DMS153 (cell line): ENCODE measurements around the gene FBXL16.
"Not testable (repeated sequence)": the region's sequence is repeated elsewhere in the genome, so short reads cannot be mapped to it uniquely, and the experiment has no call there.

ENCODE experiments used
- DNase-seq: peaks from one replicate; lab custom pipeline; 2025; lab: John Stamatoyannopoulos, UW

The FBXL16 gene

DNA sequence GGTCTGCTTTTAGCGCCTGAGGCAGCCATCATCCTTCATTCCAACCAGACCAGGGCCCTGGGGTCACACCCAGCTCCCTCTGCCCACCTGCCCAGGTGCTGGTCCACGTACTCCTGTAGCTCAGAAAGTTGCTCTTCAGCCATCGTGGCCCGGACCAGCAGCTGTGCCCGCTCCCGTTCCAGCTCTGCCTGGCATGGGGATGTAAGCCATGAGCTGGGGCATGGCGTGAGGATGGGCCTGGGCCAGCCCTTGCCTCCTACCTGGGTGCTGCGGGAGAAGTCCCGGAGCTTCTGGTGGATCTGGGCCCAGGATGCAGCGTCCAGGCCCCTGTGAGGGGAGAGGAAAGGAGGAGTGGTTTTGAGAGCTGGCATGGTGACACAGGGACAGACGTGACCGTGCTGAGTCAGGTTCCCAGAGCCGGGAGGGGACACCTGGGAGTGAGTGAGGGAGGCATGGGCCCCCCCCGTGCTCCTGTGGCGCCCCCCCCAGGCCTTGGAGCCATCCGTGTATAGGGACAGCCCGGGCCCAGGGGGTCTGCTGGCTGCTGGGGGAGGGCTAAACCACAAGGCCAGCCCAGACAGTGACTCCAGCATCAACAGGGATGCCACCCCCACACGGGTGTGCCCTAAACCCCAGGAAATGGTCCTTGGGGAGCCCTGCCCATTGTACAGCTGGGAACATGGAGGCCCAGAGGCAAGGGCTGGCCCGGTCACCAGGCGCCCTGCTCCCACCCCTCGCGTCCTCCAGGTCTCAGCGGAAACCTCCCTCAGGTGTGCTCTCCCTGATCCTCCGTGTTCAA, 17.4 kb upstream of the FBXL16 start:
- DNase-seq, result no peak

DNA sequence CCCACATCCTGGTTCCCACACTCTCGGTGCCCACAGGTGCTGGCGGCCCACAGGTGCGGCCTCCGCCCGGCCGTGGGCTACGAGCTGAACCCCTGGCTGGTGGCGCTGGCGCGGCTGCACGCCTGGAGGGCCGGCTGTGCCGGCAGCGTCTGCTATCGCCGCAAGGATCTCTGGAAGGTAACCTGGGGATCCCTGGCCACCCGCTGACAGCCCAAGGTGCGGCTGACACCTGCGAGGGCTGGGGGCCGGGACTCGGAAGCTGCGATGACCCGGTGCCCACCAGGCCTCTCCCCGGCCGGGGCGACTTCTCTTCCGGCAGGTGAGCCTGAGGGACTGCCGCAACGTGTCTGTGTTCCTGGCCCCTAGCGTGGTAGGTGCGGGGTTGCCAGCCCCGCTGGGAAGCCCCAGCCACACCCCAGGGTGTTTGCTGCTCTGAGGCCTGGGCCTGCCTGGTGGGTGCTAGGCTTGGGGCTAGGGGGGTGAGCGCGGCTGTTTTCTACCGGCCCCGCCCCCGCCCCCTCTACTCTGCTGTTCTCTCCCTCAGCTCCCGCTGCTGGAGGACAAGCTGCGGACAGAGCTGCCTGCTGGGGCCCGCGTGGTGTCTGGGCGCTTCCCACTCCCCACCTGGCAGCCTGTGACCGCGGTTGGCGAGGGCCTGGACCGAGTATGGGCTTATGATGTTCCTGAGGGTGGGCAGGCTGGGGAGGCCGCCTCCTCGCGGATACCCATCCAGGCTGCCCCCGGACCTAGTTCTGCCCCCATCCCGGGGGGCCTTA, 16.4 kb upstream of the FBXL16 start:
- DNase-seq, result no peak

DNA sequence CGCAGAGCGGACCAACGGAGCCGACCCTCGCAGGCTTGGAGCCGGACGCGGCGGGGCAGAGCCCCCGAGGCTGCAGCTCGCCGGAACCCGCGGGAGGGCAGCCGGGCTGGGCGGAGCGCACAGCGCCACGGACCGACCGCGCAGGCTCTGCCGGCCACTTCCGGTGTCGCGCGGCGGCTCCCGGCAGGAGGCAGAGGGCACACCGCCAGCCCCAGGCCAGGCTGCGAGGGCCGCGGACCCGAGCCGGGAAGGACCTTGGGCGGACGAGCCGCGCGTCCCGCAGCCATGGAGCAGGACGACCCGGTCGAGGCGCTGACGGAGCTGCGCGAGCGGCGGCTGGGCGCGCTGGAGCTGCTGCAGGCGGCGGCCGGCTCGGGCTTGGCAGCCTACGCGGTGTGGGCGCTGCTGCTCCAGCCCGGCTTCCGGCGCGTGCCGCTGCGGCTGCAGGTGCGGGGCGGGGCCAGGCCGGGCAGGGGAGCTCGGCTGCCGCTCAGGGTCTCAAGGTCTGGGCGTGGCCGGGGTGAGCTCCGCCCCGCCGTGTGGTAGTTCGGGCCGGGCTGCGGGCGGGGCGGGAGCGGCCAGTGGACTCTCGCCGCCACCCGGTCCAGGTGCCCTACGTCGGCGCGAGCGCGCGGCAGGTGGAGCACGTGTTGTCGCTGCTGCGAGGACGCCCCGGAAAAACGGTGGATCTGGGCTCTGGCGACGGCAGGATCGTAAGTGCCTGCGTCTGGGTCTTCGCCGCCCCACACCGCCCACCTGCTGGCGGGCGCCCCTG, 15.6 kb upstream of the FBXL16 start, which contains the start of gene ANTKMT:
TSS of gene ANTKMT (plus strand) at position 157 of the 775 bp plus-strand sequence. CDS start at position 286, 129 bp downstream.
- peak; percentile 82 for DNase-seq

DNA sequence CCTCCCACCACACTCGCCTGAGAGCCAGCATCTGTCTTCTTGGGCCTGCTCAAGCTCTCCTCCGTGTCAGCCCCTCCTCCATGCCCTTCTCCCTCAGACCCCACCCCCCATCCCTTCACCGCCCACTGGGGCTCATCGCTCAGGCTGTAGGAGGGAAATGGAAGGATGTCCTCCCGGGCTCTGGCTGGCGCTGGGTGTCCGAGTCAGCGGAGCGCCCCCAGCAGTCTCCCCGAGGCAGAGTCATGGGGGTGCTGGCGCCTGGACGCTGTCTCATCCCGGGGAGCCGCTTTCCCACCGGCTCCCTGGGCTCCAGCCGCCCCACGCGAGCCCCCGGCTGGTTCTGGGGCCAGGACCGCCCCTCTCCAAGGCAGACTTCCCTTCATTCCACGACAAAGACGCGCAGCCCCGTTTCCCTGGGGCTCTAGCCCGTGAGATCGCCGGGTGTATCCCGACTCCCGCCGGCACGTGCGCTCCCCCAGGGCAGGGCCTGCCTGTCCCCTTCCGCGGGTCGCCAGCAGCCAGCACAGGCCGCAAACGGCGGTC, 14.9 kb upstream of the FBXL16 start:
- peak; percentile 34 for DNase-seq

DNA sequence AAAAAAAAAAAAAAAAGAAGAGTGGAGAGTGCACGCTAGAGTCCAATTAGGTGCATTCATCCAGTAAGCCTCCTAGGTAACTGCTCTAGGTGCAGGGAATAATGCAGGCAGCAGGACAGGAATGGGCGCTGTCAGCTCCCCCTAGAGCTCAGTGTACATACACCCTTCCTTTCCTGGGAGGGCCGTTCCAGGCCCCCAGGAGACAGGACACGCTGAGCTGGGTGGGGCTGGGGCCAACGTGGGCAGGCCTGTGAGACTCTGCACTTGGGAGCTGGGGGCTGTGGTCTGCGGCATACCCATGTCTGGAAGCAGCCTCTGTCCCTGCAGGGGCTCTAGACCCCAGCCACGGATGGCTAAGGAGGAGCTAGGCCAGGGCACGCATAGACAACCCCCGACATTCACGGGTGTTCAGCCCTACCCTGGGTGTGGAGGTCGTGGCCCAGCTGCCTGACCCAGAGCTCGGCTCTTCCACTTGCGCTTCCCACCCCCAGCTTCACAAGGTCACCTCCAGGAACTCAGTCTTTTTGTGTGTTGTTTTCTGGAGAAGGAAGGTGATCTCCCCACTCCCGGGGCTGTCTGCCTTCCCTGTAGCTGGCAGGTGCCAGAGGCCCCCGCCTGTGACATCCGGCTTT, 14.3 kb upstream of the FBXL16 start:
- DNase-seq, result peak; percentile 9

DNA sequence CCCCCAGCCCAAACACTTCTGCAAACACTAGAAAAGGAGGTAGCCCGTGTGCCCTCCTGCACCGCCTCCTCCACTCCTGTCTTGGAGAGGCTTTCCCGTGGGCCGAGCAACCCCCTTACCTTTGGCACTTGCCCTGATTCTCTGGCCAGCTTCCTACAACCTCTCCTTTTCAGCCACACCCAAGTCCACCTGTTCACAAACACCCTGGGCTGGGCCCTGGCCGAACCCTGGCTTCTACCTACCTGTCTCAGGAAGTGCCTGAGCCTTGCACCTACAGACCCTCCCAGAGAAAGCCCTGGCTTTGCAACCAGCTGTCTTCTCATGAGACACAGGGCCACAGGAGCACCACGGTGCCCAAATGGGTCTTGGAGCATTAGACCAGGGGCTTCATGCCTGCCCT, 13.3 kb upstream of the FBXL16 start:
- DNase-seq, result no peak

DNA sequence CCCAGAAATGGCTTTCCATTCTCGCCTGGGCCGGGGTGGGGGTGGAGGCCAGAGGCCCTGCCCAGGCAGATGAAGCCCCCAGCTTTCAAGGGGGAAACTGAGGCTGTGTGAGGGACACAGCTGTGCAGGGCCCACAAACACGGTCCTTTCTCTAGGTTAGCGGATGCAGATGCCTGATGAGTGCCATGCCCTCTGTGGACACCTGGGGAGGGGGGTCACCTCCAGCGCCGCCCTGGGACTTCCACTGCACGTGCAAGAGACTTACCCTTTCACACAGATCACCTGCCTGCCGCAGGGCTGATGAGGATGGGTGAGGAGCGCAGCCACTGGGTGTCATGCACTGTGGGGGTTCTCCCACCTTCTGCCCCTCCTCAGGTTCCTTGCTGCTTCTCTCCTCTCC, 12.8 kb upstream of the FBXL16 start:
- no peak for DNase-seq

DNA sequence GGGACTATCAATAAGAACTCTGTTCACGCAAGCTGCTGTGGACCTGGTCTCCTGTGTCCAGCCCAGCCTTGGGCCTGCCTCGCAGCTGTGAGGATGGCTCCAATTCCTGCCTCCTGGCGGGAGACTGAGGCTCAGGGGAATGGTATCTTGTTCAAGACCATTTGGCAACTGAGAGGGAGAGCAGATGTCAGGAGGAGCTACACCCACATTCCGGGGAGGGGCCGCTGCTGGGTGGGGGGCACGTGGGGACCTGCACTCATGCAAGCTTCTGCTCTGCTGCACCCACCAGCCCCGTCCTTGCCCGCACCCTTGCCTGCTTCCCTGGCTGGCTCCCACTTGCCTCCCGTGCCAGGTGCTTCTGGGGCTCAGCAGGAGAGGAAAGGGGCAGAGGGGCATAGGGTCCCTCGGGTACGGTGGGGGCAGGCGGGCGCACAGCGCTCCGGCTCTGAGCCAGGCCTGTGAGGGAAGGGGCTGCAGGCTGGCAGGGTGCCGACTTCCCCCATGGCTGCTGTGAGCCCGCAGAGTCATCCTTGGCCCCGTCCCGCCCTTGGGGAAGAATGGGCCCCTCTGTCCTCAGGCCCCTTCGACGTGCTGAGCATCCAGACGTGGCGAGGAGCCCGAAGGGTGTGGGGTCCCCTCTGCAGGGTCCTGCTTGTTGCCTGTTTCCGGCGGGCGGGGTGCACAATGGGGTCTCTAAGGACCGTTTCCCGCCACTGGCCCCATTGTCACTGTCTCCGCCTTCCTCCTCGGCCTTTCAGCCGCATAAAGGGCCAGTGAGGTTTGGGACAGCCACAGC, 12.0 kb upstream of the FBXL16 start:
- no peak for DNase-seq

DNA sequence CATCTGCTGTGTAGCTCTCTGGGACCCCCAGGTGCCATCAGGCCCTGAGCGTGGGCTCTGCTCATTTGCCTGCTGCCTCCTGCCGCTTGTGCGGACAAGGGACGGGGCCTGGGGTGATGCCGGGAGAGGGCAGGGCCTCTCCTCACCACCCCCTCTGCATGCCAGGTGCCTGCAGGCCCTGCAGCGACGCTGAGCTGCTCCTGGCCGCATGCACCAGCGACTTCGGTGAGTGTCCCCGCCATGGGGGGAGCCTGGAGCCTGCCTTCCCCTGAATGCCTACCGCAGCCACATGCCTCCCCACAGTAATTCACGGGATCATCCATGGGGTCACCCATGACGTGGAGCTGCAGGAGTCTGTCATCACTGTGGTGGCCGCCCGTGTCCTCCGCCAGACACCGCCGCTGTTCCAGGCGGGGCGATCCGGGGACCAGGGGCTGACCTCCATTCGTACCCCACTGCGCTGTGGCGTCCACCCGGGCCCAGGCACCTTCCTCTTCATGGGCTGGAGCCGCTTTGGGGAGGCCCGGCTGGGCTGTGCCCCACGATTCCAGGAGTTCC, 11.2 kb upstream of the FBXL16 start:
- DNase-seq, result no peak

DNA sequence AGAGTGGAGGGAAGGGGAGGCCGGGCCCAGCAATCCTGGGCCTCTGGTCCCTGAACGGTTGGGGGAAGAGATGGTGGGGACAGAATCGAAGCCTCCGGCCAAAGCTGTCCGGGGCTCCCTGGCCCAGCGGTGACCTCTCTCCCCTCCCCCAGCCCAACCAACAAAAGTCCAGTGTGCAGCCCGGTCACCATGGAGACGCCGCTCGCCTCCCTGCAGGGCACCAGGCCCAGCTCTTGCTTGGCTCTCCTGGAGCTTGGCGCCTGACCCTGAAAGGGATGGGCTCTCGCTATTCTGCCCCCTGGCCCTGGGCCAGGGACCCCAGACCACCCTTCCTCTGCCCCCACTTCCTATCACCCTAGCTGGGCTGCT, 10.6 kb upstream of the FBXL16 start:
- no peak for DNase-seq

DNA sequence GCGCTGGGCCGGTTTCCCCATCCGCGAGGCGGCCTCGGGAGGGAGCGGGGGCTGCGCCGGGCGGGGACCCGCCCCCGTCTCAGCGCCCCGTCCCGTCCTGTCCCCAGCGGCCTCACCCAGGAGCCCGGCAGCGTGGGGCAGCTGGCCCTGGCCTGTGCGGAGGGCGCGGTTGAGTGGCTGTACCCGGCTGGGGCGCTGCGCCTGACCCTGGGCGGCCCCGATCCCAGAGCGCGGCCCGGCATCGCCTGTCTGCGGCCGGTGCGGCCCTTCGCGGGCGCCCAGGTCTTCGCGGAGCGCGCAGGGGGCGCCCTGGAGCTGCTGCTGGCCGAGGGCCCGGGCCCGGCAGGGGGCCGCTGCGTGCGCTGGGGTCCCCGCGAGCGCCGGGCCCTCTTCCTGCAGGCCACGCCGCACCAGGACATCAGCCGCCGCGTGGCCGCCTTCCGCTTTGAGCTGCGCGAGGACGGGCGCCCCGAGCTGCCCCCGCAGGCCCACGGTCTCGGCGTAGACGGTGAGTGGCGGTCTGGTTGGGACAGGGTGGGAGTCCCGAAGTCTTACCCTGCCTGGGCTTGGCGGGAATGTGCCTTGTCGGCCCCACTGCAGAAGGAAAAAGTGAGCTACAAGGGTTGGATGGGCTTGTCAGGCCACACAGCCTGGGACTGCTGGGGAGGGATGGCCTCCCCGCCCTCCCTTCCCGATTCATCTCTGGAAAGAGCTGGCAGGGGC, 10.0 kb upstream of the FBXL16 start:
- no peak for DNase-seq

DNA sequence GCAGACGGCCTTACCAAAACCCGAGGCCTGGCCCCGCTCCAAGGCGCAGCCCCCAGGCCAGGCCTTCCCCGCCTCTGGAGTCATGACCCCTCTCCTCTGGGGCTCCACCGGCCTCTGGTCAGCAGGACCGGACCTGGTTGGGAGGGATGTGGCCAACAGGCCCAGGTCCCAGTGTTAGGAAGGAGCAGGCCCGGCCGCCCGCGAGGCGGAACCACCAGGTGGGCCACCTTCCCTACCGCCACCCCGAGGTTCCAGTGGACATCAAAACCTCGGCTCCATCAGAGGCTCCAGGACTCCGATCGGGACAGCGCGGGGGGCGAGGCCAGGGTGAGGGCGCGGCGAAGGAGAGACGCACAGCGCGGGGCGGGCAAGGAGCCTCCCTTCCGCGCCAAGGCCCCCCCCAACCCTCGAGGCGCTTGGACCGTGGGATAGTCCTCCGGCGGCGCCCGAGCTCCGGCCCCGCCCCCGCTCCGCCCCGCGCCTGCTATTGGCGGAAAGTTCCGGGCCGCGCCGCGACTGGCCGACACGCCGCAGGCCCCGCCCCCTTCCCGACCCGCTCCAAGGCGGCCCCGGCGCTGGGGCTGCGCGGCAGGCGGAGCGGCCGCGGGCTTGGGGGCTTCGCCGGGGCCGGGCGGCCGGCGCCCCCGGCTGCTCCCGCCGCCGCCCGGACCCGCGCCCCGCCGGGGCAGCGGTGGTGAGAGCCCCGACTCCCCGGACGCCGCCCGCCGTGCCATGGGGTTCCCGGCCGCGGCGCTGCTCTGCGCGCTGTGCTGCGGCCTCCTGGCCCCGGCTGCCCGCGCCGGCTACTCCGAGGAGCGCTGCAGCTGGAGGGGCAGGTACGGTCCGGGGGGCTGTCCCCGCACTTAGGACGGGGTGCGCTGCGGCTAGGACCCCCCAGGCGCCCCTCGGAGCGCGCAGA, 9.2 kb upstream of the FBXL16 start, which contains the start of gene METRN:
TSS of gene METRN (plus strand) at position 561 of the 919 bp plus-strand sequence. CDS start at position 733, 172 bp downstream.
- peak; percentile 65 for DNase-seq

DNA sequence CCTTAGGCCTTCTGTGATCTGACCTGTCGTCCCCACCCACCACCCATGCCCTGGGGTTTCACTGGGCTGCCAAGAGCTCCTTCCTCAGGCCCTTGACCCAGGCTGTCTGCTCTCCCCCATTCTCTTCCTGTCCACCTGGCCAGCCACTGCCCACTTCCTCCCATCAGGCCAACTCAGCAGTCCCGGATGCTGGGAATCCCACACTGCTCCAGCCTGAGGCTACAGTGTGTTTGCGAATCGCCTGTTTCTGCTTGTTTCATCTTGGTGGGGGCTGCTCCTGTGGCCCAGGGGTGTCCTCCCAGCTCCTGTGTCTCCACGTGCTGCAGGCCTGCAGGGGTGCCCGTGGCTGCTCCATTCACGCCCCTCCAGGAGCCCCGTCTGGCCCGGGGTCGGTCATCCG, 8.5 kb upstream of the FBXL16 start:
- DNase-seq, result no peak

DNA sequence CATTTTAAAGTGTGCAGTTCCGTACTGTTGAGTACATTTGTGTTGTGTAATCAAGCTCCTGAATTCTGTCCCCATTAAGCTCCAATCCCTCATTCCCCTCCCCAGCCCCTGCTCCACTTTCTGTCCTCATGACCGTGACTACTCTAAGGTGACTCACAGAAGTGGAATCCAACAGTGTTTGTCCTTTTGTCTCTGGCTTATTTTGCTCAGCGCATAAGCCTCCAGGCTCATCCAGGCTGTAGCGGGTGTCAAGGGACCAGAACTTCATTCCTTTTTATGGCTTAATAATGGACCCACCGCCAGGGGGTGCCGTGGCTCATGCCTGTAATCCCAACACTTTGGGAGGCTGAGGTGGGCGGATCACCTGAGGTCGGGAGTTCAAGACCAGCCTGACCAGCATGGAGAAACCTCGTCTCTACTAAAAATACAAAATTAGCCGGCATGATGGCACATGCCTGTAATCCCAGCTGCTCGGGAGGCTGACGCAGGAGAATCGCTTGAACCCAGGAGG, 7.2 kb upstream of the FBXL16 start:
- DNase-seq, result not testable (repeated sequence)

DNA sequence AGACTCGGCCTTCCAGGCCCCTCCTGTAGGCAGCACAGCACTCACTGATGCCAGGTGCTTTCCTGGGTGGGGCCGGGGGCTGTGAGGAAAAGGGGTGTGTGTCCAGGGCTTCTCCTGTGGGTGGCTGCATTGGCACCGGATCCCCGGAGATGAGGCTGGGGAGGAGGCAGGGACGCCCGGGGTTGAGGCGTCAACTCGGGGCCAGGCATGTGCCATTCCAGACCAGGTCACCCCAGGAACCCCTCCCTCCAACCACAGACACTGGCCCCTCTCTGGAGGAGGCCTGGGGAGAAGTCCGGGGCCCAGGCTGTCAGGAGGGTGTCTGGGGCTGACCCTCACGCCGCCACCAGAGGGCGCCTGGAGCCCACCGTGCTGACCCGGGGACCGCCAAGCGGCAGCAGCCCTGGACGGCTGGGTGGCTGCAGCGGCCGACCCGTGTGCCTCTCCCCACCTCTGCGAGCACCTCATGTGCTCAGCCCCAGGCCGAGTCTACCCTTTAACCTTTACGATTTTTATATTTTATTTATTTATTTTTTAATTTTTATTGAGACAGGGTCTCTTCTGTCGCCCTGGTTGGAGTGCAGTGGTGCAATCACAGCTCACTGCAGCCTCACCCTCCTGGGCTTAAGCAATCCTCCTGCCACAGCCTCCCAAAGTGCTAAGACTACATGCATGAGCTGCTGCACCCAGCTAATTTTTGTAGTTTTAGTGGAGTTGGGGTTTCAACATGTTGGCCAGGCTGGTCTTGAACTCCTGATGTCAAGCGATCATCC, 6.1 kb upstream of the FBXL16 start:
- no peak for DNase-seq

DNA sequence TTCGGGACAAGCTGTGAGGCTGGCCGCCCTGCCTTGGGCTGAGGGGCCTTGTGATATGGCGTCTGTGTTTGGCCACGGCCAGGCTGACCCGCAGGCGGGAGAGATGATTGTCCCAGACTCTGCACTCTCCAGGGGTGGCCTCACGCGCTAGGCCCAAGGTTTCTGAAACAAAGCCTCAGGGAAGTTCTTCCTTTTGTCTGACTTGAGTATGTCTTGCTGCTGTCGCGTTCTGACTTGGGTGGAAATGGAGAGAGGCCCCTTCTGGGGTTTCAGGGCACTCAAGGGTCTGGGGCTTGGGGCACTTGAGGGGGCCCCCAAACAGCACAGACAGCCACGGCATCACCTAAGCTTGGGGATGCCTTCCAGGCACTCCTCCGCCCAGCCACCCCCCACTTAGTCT, 5.5 kb upstream of the FBXL16 start:
- DNase-seq, result no peak

DNA sequence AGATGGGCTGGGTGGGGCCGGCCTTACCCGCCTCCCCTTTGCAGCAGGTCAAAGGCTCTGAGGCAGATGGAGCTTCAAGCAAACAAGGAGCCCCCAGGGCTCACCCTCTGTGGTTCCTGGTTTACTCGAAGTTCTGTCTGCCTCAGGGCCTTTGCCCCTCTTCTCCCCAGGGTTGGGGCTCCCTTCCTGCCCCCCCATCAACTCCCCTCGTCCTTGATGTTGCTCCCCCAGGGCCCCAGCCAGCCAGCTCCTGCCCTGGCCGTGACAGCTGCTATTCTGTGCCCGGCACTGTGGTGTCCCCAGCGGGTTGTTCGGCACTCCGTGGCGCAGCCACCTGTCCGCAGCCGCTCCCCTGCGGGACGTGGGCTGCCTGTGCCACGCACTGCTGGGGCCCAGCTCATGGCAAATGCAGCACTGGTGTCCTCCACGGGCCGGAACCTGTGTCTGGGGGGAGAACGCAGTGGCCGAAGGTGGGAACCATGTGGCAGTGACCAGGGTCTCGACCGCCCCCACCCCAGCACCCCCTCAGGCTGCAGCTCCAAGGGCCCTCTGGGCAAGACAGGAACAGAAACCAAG, 5.0 kb upstream of the FBXL16 start:
- no peak for DNase-seq
